Measurements from ENCODE around the gene GBF1.

- TF ChIP-seq, protein P1, sequence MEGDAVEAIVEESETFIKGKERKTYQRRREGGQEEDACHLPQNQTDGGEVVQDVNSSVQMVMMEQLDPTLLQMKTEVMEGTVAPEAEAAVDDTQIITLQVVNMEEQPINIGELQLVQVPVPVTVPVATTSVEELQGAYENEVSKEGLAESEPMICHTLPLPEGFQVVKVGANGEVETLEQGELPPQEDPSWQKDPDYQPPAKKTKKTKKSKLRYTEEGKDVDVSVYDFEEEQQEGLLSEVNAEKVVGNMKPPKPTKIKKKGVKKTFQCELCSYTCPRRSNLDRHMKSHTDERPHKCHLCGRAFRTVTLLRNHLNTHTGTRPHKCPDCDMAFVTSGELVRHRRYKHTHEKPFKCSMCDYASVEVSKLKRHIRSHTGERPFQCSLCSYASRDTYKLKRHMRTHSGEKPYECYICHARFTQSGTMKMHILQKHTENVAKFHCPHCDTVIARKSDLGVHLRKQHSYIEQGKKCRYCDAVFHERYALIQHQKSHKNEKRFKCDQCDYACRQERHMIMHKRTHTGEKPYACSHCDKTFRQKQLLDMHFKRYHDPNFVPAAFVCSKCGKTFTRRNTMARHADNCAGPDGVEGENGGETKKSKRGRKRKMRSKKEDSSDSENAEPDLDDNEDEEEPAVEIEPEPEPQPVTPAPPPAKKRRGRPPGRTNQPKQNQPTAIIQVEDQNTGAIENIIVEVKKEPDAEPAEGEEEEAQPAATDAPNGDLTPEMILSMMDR (conservative IDR thresholded peaks at IDR 0.05), result no peak
- TF ChIP-seq EZH2 (IDR thresholded peaks at IDR 0.05; ENCODE audit: low read depth), result no peak
Observed at GRCh38 chr10:102409604-102410428, 164.5 kb downstream of the GBF1 start.
